Activated naive CD4-positive, alpha-beta T cell treated with anti-CD3 and anti-CD28 coated beads for 36 hours (primary cell): ENCODE data around the gene ALKBH4. TPM values are rescaled to one million over a fixed set of nuclear protein-coding genes. Genes with fewer than 3 reads are reported as not detected.

Experiments
- CTCF ChIA-PET: fragments of 350-600 bp; sonication (Branson Sonifier 250); formaldehyde crosslinking; loops from one replicate; lab custom pipeline; 2021; ENCODE audit warnings: antibody characterized with exemption; lab: Charles Lee
- DNase-seq: peaks from one replicate; pipeline ENCODE4 v3.0.0-alpha.2; 2020
- H3K27ac Mint-ChIP-seq: one replicate; pipeline ENCODE4 v1.8.0; 2021; ENCODE audit warnings: mild to moderate bottlenecking, mixed read lengths
- H3K27me3 Mint-ChIP-seq: one replicate; pipeline ENCODE4 v1.8.0; 2021; ENCODE audit warnings: low read depth, mixed read lengths
- H3K36me3 Mint-ChIP-seq: one replicate; pipeline ENCODE4 v1.8.0; 2021; ENCODE audit warnings: low read depth, mixed read lengths
- H3K4me1 Mint-ChIP-seq: one replicate; pipeline ENCODE4 v1.8.0; 2021; ENCODE audit warnings: low read depth, mixed read lengths
- H3K4me3 Mint-ChIP-seq: one replicate; pipeline ENCODE4 v1.8.0; 2021; ENCODE audit warnings: mild to moderate bottlenecking, moderate library complexity, mixed read lengths
- H3K9me3 Mint-ChIP-seq: one replicate; pipeline ENCODE4 v1.8.0; 2021; ENCODE audit warnings: mixed read lengths
- intact Hi-C: fragments of 100-400 bp; cut with micrococcal nuclease; formaldehyde crosslinking; loops from one replicate; pipeline ENCODE4 v1.15.1; 2023
- total RNA-seq, 2 experiments: library from RNA; stranded (reverse); gene quantifications; one replicate each; pipeline ENCODE4 v1.2.3, GENCODE V29; 2021

Gene ALKBH4
- total RNA-seq, 2 experiments from 2014 or later = 5.7 to 6.4 TPM

DNA sequence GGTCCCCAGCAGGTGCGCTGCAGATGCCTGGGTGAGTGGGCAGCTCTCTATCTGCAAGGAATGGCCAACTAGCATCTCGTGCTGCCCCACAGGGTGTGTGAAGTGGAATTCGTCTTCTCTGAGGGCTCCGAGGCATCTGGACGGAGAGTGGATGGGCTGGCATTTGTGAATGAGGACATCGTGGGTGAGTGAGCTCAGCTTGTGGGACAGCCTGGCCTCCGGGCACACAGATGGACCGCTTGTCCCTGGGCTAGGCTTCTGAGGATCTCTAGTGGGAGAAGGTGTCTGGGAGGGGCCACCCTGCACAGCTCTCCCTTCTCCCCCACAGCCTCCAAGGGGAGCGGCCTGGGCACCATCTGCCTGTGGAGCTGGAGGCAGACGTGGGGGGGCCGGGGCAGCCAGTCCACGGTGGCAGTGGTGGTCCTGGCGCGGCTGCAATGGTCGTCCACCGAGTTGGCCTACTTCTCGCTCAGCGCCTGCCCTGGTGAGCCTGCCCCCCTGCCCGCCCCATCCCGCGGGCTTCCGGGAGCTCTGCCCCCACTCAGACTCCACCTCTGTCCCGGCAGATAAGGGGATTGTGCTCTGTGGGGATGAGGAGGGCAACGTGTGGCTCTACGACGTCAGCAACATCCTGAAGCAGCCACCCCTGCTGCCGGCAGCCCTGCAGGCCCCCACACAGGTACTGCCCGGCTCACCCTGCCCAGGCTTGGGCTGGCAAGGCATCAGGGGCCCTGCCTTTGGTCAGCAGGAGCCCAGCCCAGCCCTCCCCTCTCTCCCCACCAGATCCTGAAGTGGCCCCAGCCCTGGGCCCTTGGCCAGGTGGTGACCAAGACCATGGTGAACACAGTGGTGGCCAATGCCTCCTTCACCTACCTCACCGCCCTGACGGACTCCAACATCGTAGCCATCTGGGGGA lies 7.7 kb upstream of the ALKBH4 start:
- H3K27ac Mint-ChIP-seq = no peak overlapping the region
- no peaks in the 10 kb centered on the region for H3K4me1 Mint-ChIP-seq
- intact Hi-C loops = no loop called here
- DNase-seq = no peak
- no peaks in the 10 kb centered on the region for H3K27me3 Mint-ChIP-seq
- peaks cover 2% of the 10 kb centered on the region for H3K36me3 Mint-ChIP-seq
- CTCF ChIA-PET = no interaction called here
- H3K4me3 Mint-ChIP-seq = no peak overlapping the region
- H3K9me3 Mint-ChIP-seq = no peaks in the 10 kb centered on the region

DNA sequence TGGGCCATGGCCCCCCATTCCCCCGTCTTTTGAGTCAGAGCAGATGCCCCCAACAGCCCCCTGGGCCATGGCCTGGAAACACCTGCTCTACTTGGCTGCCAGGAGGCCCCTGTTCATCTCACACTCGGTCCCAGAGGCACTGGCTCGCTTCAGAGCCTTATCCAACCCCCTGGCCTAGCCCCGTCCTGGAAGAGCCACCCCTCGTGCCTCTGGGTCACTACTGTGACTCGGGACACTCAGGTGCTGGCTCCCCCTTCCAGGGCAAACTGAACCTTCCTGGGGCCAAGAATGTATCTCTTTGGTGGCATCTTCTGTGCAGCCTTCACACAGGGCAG lies 7.1 kb upstream of the ALKBH4 start:
- CTCF ChIA-PET = no interaction called here
- no peak for DNase-seq
- Mint-ChIP-seq H3K4me3 (no peak overlapping the region), H3K36me3 (peaks cover 4% of the 10 kb centered on the region), H3K27me3 (no peaks in the 10 kb centered on the region), H3K27ac (no peak overlapping the region), H3K9me3 (no peaks in the 10 kb centered on the region), H3K4me1 (peaks cover 5% of the 10 kb centered on the region)
- intact Hi-C loops = no loop called here

DNA sequence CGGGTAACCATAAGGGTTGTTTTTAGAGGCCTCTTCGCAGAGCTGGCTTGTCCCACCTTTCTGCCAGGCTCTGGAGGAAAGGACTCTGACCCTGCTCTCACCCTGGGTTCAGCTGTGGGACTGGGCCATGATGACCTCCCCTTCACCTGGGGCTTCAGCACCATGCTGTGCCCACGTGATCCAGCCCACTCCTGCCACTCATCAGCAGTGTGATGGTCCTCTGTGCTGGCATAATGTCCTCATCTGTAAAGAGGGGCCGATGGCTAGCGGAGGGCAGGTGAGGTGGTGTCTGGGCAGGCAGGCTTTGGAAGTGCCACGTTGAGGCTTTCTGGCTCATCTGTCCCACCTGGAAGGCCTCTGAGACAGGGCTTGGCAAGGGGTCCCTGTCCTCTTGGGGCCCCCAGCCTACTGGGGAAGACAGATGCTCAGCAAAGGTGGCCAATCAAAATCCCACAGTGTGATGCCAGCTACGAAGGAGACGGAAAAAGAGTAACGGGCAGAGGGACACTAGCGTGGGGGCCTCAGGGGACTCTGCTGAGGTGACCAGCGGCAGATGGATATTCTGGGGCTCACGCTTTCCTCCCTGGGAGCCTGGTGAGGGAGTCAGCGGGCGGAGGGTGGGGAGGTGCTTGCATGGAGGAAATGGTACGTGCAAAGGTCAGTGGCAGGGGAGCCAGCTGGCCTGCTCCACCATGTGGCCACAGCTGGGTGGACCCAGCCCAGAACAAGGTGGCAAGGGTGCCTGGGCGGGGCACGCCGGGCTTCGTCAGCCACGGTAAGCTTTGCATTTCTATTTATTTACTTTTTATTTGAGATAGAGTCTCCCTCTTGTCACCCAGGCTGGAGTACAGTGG lies 5.5 kb upstream of the ALKBH4 start:
- Mint-ChIP-seq H3K4me3 (no peak overlapping the region), H3K27me3 (no peaks in the 10 kb centered on the region), H3K4me1 (peaks cover 17% of the 10 kb centered on the region), H3K36me3 (peaks cover 4% of the 10 kb centered on the region), H3K27ac (no peak overlapping the region), H3K9me3 (no peaks in the 10 kb centered on the region)
- DNase-seq = no peak
- intact Hi-C loops = no loop called here
- CTCF ChIA-PET = interaction anchor here (1.0 kb wide), 1 partner anchor 33 kb away, joined by 3 read pairs; no protein-coding TSS in a partner anchor

DNA sequence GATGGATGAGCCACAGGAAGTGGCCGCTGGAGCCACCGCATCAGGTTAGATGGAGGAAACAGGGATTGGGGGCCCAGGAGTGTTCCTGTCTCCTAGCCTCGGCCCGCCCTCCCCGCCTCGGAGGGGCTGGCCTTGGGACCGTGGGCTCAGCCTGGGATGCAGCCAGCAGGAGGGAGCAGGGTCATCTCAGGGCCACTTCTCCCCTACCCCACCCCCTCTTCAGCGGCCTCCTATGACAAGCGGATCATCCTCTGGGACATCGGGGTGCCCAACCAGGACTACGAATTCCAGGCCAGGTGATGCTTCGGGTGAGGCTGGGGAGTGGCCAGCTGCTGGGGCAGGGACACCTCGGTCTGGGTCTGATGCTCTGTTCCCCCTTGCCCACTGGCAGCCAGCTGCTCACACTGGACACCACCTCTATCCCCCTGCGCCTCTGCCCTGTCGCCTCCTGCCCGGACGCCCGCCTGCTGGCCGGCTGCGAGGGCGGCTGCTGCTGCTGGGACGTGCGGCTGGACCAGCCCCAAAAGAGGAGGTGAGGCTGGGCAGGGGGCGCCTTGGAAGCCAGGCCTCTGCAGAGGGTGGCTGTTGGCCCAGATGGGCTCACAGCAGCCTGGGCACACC lies 4.8 kb upstream of the ALKBH4 start:
- no peak overlapping the region for H3K27ac Mint-ChIP-seq

DNA sequence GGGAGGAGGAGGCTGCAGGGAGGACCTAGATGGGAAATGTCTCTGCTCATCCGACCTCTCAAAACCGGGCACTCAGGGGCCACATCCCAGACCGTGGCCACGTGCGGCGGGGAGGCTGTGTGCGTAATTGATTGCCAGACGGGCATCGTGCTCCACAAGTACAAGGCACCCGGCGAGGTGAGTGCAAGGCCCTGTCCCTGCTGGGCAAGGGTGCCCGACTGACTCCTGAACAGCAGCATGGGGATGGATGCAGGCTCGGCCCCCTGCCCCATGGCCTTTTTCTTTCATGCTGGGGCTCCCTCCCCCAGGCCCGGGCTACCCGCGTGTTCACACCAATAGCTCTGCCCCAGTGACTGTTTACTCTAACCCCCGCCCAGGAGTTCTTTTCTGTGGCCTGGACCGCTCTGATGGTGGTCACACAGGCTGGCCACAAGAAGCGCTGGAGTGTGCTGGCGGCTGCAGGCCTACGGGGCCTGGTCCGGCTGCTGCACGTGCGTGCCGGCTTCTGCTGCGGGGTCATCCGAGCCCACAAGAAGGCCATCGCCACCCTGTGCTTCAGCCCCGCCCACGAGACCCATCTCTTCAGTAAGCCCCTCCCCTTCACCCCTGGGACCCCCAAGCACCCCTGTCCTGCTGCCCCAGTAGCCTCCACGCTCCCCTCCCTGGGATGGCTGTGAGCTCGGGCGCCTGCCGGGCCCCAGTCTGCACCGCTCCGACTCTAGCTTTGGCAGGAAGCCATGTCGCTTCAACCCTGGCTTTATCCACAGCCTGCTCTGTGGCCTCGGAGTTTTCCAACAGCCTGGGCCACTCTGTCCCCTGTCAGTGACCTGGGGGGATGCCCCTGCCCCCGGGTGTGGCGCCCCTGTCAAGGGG lies 4.1 kb upstream of the ALKBH4 start:
- Mint-ChIP-seq H3K27me3 (no peaks in the 10 kb centered on the region), H3K4me3 (no peak overlapping the region), H3K36me3 (peaks cover 5% of the 10 kb centered on the region), H3K9me3 (no peaks in the 10 kb centered on the region), H3K4me1 (peaks cover 21% of the 10 kb centered on the region), H3K27ac (no peak overlapping the region)
- CTCF ChIA-PET = interaction anchor here (1.4 to 3.4 kb wide), 5 partner anchors 16 to 191 kb away, joined by 3 to 25 read pairs (median 4); no protein-coding TSS in a partner anchor
- intact Hi-C loops = no loop called here
- DNase-seq = no peak

More for the DNA sequence above, 4.8 kb upstream of the ALKBH4 start:
- peaks cover 17% of the 10 kb centered on the region for H3K4me1 Mint-ChIP-seq
- CTCF ChIA-PET = interaction anchor here (1.4 kb wide), 1 partner anchor 57 kb away, joined by 3 read pairs; no protein-coding TSS in a partner anchor
- intact Hi-C loops = no loop called here
- H3K9me3 Mint-ChIP-seq = no peaks in the 10 kb centered on the region
- H3K27me3 Mint-ChIP-seq = no peaks in the 10 kb centered on the region
- H3K4me3 Mint-ChIP-seq = no peak overlapping the region
- peaks cover 4% of the 10 kb centered on the region for H3K36me3 Mint-ChIP-seq
- no peak for DNase-seq

DNA sequence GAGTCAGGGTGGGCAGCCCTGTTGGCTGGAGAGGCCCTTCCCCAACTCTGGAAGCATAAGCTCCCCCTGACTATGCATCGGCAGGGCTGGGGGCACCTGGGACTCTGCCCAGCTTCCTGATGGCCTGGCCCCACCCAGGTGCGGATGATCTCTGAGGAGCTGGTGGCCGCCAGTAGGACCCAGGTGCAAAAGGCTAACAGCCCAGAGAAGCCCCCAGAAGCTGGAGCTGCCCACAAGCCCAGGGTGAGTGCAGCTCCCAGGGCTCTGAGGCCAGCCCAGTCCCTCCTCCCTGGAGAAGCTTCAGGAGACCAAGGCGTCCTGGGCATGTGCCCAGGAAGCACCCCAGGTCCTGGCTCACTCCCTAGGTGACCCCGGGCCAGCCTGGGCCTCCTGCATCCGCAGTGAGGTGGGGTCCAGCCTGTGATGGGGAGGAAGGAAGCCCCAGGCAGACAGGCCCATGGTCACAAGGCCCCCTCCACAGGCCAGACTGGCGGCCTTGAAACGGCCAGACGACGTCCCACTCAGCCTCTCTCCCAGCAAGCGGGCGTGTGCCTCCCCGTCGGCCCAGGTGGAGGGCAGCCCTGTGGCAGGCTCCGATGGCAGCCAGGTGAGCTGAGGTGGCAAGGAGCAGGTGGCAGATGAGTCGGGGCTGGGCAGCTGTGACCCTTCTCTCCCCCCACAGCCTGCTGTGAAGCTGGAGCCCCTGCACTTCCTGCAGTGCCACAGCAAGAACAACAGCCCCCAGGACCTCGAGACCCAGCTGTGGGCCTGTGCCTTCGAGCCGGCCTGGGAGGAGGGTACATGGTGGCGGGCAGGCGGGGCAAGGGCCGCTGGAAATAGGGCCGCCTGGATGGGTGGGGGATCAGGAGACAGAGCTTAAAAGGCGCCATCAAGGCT lies 3.2 kb upstream of the ALKBH4 start:
- H3K36me3 Mint-ChIP-seq = peaks cover 5% of the 10 kb centered on the region
- no peak overlapping the region for H3K27ac Mint-ChIP-seq
- intact Hi-C loops = no loop called here
- H3K27me3 Mint-ChIP-seq = no peaks in the 10 kb centered on the region
- H3K4me3 Mint-ChIP-seq = no peak overlapping the region
- no peak for DNase-seq
- H3K9me3 Mint-ChIP-seq = no peaks in the 10 kb centered on the region
- CTCF ChIA-PET = interaction anchor here (0.6 to 4.2 kb wide), 18 partner anchors 14 to 231 kb away, joined by 3 to 25 read pairs (median 4); no protein-coding TSS in a partner anchor
- peaks cover 23% of the 10 kb centered on the region for H3K4me1 Mint-ChIP-seq

DNA sequence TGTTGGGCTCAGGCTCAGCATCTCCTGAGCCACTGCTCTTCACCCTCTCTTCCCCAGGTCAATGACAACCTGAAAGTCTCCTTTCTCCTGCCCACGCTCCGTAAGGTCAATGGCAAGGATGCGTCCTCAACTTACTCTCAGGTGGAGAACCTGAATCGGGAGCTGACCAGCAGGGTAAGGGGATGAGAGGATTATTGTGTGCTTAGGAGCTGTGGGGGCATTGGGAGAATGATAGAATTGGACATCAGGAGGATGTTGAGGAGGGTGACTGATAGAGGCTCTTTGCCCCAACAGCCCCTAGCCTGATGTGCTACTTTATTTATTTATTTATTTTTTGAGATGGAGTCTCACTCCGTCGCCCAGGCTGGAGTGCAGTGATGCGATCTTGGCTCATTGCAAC lies 1.4 kb upstream of the ALKBH4 start:
- DNase-seq = no peak
- no peaks in the 10 kb centered on the region for H3K9me3 Mint-ChIP-seq

DNA sequence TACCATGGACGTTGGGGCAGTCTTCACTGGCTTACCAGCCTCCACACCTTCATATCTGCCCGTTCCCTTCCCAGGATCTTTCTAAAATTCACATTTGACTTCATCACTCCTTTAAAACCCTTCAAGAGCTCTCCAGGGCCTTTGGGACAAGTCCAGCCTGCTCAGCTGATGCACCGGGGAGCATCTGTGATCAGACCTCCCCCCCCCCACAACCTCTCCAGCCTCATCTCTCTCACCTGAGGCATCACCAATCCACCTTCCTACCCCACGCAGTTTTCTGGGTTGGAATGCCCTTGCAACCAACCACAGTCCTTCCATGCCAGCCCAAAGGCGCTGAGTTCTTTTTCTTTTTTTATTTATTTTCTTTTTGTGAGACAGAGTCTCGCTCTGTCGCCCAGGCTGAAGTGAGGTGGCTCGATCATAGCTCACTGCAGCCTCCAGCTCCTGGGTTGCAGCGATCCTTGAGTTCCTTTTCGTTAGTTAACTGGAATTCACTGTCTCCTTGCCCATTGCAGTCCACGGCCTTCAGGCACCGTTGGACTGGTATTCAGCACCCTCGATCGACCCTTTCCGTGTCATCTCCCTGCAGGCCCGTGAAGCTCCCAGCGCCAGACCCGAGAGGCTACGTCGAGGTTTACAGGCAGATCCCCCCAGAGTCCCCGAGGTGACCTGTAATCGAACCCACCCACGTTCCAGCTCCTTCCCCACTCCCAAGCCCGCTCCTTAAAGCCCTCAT lies 654 bp downstream of the ALKBH4 start:
- H3K9me3 Mint-ChIP-seq = no peaks in the 10 kb centered on the region
- peaks cover 27% of the 10 kb centered on the region for H3K4me1 Mint-ChIP-seq
- H3K36me3 Mint-ChIP-seq = peaks cover 7% of the 10 kb centered on the region
- CTCF ChIA-PET = interaction anchor here (0.7 to 4.2 kb wide), 6 partner anchors 26 to 72 kb away, joined by 3 to 17 read pairs (median 4); no protein-coding TSS in a partner anchor
- H3K4me3 Mint-ChIP-seq = peak overlapping the region; percentile 91
- no peaks in the 10 kb centered on the region for H3K27me3 Mint-ChIP-seq
- DNase-seq = no peak
- H3K27ac Mint-ChIP-seq = peak overlapping the region; percentile 63
- intact Hi-C loops = loop anchor here (1.0 to 5.0 kb wide), 6 partner anchors 33 to 283 kb away; partner anchors contain the start of genes FAM185A, PRKRIP1 and SH2B2

More for the DNA sequence above, 1.4 kb upstream of the ALKBH4 start:
- Mint-ChIP-seq H3K4me1 (peaks cover 27% of the 10 kb centered on the region), H3K27ac (no peak overlapping the region), H3K27me3 (no peaks in the 10 kb centered on the region), H3K36me3 (peaks cover 8% of the 10 kb centered on the region), H3K4me3 (peak overlapping the region; percentile 91)
- CTCF ChIA-PET = interaction anchor here (0.7 to 4.2 kb wide), 9 partner anchors 10 to 233 kb away, joined by 3 to 25 read pairs (median 5); no protein-coding TSS in a partner anchor
- intact Hi-C loops = no loop called here

DNA sequence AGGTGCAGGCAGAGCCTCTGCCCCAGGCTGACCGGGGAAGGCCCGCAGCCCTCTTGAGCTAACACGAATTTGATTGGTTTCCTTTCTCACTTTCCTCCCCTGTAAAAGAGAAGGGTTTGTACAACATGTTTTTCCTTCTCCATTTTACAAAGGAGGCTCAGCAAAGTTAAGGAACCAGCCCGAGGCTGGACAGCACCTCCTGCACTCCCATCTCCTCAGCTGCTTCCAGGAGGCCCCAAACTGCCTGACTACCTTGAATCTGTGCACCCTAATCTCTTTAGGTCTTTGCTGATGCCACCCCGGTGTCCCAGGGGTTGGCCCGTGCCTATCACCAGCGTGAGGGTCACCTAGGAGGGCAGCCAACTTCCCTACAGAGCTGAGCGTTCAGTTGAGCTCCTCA lies 4.2 kb downstream of the ALKBH4 start:
- no peak for DNase-seq
- Mint-ChIP-seq H3K4me3 (no peak overlapping the region), H3K27me3 (no peaks in the 10 kb centered on the region), H3K9me3 (no peaks in the 10 kb centered on the region), H3K4me1 (peaks cover 10% of the 10 kb centered on the region), H3K36me3 (peaks cover 5% of the 10 kb centered on the region), H3K27ac (no peak overlapping the region)
- CTCF ChIA-PET = interaction anchor here (0.5 kb wide), 1 partner anchor 19 kb away, joined by 3 read pairs; no protein-coding TSS in a partner anchor
- intact Hi-C loops = loop anchor here (5.0 kb wide), 2 partner anchors 98 to 287 kb away; partner anchors contain the start of gene FAM185A

DNA sequence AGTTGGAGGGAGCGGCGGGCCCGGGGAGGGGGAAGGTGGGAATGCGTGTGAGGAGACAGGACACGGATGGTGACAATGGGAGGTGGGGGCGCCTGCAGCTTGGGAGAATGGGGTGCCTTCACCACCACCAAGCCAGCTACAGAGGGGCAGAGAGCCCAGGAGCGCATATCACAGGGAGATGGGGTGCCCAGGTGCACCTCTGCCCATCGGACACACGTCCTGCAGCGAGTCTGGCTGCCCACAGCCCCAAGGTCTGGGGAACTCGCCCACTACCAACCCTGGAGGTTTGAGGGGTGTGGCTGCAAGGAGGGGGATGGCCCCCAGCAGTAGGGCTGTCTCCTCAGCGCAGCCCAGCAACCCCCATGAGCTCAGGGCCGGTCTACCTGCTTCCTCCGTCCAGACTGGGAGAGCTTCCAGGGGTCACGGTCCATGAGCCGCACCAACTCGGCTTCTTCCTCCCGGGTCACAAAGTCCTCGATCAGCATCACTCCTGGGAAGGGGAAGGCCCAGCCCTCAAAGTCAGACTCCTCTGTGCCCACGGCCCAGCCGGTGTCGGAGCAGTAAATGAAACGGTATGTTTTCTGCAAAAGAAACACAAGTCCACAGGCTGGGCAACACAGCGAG lies 5.3 kb downstream of the ALKBH4 start:
- no peaks in the 10 kb centered on the region for H3K27me3 Mint-ChIP-seq
- no peaks in the 10 kb centered on the region for H3K9me3 Mint-ChIP-seq
- H3K4me1 Mint-ChIP-seq = peaks cover 10% of the 10 kb centered on the region
- H3K4me3 Mint-ChIP-seq = no peak overlapping the region
- intact Hi-C loops = no loop called here
- no peak overlapping the region for H3K27ac Mint-ChIP-seq
- CTCF ChIA-PET = no interaction called here
- DNase-seq = no peak
- peaks cover 5% of the 10 kb centered on the region for H3K36me3 Mint-ChIP-seq
